Heart right ventricle (tissue), 16 donors: ENCODE data around the gene GALNT4. TPM values are rescaled to one million over a fixed set of nuclear protein-coding genes. Genes with fewer than 3 reads are reported as not detected.
A peak's percentile ranks its signal among the peaks of the same experiment; 100 is the strongest.

ENCODE experiments used
- ATAC-seq, 8 donors: fragments of 200-7000 bp; cut with Tn5 transposase; one replicate each; pipeline ENCODE4 v1.9.1; 2020; ENCODE audit warnings: mild to moderate bottlenecking in 8 of 8, moderate library complexity in 8 of 8, moderate number of reproducible peaks in 1 of 8
- DNase-seq, 2 donors: peaks; one replicate each; pipeline ENCODE4 v3.0.0-alpha.2; 2020
- H3K27ac ChIP-seq, 10 donors: fragments of 200-600 bp; sonication (generic) in 2 of 10; one replicate each; pipeline versions ENCODE4 v1.5.0 to v1.8.0; 2020 to 2022; ENCODE audit warnings: mild to moderate bottlenecking in 3 of 10
- H3K27me3 ChIP-seq, 7 donors: fragments of 200-600 bp; one replicate each; pipeline ENCODE4 v1.8.0; 2021 to 2022; ENCODE audit warnings: mild to moderate bottlenecking in 2 of 7
- H3K36me3 ChIP-seq, 9 donors: fragments of 200-600 bp; sonication (generic) in 1 of 9; one replicate each; pipeline versions ENCODE4 v1.5.0 to v1.8.0; 2020 to 2022; ENCODE audit warnings: mild to moderate bottlenecking in 2 of 9
- H3K4me1 ChIP-seq, 9 donors: fragments of 200-600 bp; sonication (generic) in 1 of 9; one replicate each; pipeline versions ENCODE4 v1.5.0 to v1.8.0; 2020 to 2022; ENCODE audit warnings: mild to moderate bottlenecking in 4 of 9
- H3K4me3 ChIP-seq, 10 donors: fragments of 200-600 bp; sonication (generic) in 2 of 10; one replicate each; pipeline versions ENCODE4 v1.5.0 to v1.8.0; 2020 to 2022; ENCODE audit warnings: mild to moderate bottlenecking in 7 of 10, moderate library complexity in 2 of 10
- H3K9me3 ChIP-seq, 11 donors: fragments of 200-600 bp in 10 of 11; sonication (generic) in 2 of 11; one replicate each; pipeline versions ENCODE4 v1.5.0 to v1.8.0; 2013 to 2022; ENCODE audit warnings: mild to moderate bottlenecking in 2 of 11, control low read depth in 1 of 11, moderate library complexity in 1 of 11
- WGBS, 2 donors: extraction: QIAGEN DNeasy Blood & Tissue Kit; methylation state at CpG; one replicate each; pipeline ENCODE4 v1.1.7; 2013; ENCODE audit warnings: inconsistent platforms in 1 of 2; 5-methylcytosine and 5-hydroxymethylcytosine counted together
- intact Hi-C, 10 donors: fragments of 100-400 bp; cut with DNase I; formaldehyde crosslinking; loops; one replicate each; pipeline versions ENCODE4 v1.11.1 to v1.14.2; 2022
- polyA plus RNA-seq, 2 donors: library from polyadenylated mRNA; stranded (reverse); fragments of 200-250 nt; gene quantifications; one replicate each; pipeline ENCODE4 v1.2.3, GENCODE V29; 2013
- total RNA-seq, 10 donors: library from RNA; stranded (reverse); fragmentation: NEBNext Ultra II Directional in 3 of 10; extraction: Animal tissue kit (Norgen Biotek cat#: 25700) in 3 of 10; gene quantifications; one replicate each; pipeline versions ENCODE4 v1.2.1 to v1.2.4, GENCODE V29; 2021 to 2023
- TF ChIP-seq, protein P1 (sequence below), 9 donors: fragments of 200-600 bp; sonication (generic) in 2 of 9; IDR thresholded peaks; one replicate each; pipeline versions ENCODE4 v1.5.0 to v1.8.0; 2021 to 2022; ENCODE audit warnings: antibody characterized with exemption in 9 of 9, mild to moderate bottlenecking in 5 of 9, moderate library complexity in 1 of 9
- donor health status: Arrhythmogenic right ventricular cardiomyopathy.
- donor health status: ischemic (EF 13 %, LVEDD 7.1; RV severe dilation, severe dysfunction).
- donor health status: healthy with polysubstance abuse.
- donor health status: DM: no; HTN: yes; CAD: no.
- donor health status: DM: no; HTN: no; CAD: no.
- donor health status: ischemic (EF 25% LVEDD 6.9; RV normal size, moderate dysfunction).
- donor health status: ischemic (EF 25% LVEDD 5.7; RV mildly dilated, moderate dysfunction).
- donor health status: healthy.
- donor health status: DM: yes; HTN: yes; CAD: no.
- donor health status: Ischemic cardiomyopathy.
- donor health status: ischemic (EF 35%, LVEDD 5.7; RV mildly dilated, moderate dysfunction).
- donor health status: nonischemic (EF 11% LVEDD 7.7; RV severe dilation, severe dysfunction).
- donor health status: DM: yes; HTN: yes; CAD: no.
- donor health status: PGD.
- donor health status: ischemic (EF 29% LVEDD 5.4; RV normal size, mild dysfunction).
- donor health status: nonischemic (EF 23%, LVEDD 6.1; RV moderate dilation, normal function).

The GALNT4 gene
- total and polyA plus RNA-seq, 12 donors, result 1.2 to 3.8 (median 2.1) TPM

DNA sequence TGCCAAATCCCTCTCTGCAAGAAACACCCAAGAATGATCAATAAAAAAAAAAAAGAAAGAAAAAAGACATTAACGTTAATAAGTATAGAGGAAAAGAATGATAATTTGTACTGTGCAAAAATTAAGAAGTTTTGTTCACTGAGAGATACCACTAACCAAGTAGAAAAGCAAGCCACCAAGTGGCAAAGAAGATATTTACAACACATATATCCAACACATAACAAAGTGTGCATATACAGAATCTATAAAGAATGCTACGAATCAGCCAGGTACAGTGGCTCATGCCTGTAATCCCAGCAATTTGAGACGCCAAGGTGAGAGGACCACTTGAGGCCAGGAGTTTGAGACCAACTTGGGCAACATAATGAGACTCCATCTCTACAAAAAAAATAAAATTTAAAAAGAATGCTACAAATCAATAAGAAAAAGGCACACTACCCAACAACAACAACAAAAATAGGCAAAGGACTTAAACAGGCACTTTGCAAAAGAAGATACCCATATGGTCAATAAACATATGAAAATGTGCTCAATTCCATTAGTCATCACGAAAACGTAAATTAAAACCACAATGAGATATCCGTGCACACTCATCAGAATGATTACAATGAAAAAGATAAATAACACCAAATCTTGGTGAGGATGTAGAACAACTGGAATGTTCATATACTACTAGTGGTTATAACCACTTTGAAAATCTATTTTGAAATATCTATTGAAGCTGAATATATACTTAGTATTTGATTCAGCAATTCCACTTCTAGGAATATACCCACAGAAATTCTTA lies 19.8 kb downstream of the GALNT4 start:
- Histone ChIP-seq H3K36me3 (peaks cover 0 to 3% (median 0%) of the 10 kb centered on the region in 9 donors), H3K27me3 (no peaks in the 10 kb centered on the region), H3K4me3 (no peak overlapping the region), H3K27ac (no peak overlapping the region), H3K4me1 (peaks cover 0 to 20% (median 0%) of the 10 kb centered on the region in 9 donors), H3K9me3 (no peaks in the 10 kb centered on the region)
- intact Hi-C loops, result no loop called here
- 94 to 98% methylated on average over 6 of the region's 6 CpGs for WGBS, 2 donors
- TF ChIP-seq, protein P1, sequence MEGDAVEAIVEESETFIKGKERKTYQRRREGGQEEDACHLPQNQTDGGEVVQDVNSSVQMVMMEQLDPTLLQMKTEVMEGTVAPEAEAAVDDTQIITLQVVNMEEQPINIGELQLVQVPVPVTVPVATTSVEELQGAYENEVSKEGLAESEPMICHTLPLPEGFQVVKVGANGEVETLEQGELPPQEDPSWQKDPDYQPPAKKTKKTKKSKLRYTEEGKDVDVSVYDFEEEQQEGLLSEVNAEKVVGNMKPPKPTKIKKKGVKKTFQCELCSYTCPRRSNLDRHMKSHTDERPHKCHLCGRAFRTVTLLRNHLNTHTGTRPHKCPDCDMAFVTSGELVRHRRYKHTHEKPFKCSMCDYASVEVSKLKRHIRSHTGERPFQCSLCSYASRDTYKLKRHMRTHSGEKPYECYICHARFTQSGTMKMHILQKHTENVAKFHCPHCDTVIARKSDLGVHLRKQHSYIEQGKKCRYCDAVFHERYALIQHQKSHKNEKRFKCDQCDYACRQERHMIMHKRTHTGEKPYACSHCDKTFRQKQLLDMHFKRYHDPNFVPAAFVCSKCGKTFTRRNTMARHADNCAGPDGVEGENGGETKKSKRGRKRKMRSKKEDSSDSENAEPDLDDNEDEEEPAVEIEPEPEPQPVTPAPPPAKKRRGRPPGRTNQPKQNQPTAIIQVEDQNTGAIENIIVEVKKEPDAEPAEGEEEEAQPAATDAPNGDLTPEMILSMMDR (IDR thresholded peaks at IDR 0.05), result peak in 1 of 9 donors; percentile 5
- no peak for DNase-seq
- ATAC-seq, result no peak

DNA sequence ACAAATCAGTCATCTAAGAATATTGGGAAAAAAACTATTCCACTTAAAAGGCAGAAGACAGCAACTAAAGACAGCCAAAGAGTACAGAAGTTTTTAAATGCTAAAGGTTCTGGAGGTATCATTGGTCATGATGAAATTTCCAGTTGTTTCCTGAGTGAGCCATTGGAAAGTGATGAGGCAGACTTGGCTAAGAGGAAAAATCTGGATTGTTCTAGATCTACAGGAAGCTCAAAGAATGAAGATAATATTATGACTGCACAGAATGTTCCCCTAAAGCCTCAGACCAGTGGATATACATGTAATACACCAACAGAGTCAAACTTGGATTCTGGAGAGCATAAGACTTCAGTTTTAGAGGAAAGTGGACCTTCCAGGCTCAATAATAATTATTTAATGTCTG lies 22.8 kb downstream of the GALNT4 start:
- Histone ChIP-seq H3K27me3 (no peaks in the 10 kb centered on the region), H3K4me1 (peaks cover 0 to 12% (median 0%) of the 10 kb centered on the region in 9 donors), H3K27ac (peak overlapping the region in 2 of 10 donors; percentile 4 to 10), H3K36me3 (peaks cover 0 to 7% (median 0%) of the 10 kb centered on the region in 9 donors), H3K4me3 (no peak overlapping the region), H3K9me3 (no peaks in the 10 kb centered on the region)
- TF ChIP-seq, protein P1 (IDR thresholded peaks at IDR 0.05), result no peak
- DNase-seq (no peak), ATAC-seq (peak in 2 of 8 donors; percentile 29 to 69)
- intact Hi-C loops, result no loop called here

- WGBS, 2 donors, result 94 to 95% methylated on average over 19 of the region's 19 CpGs
- H3K27me3 ChIP-seq, result no peaks in the 10 kb centered on the region
- no peaks in the 10 kb centered on the region for H3K9me3 ChIP-seq
- ATAC-seq (peak in 1 of 8 donors; percentile 60), DNase-seq (no peak)
- no peaks in the 10 kb centered on the region for H3K4me1 ChIP-seq
- H3K4me3 ChIP-seq, result no peak overlapping the region
- no peak overlapping the region for H3K27ac ChIP-seq
- peaks cover 0 to 11% (median 0%) of the 10 kb centered on the region in 9 donors for H3K36me3 ChIP-seq
- intact Hi-C loops, result no loop called here
- TF ChIP-seq, protein P1 (IDR thresholded peaks at IDR 0.05), result no peak
These were observed 24.7 kb downstream of the GALNT4 start for GRCh38 chr12:89499857-89500256.

- no peak overlapping the region for H3K4me3 ChIP-seq
- ATAC-seq, result peak in 3 of 8 donors; percentile 59 to 75 (median 63)
- no peaks in the 10 kb centered on the region for H3K27me3 ChIP-seq
- 77 to 81% methylated on average over 4 of the region's 4 CpGs for WGBS, 2 donors
- H3K27ac ChIP-seq, result no peak overlapping the region
- H3K4me1 ChIP-seq, result no peaks in the 10 kb centered on the region
- intact Hi-C loops, result no loop called here
- peaks cover 0 to 16% (median 0%) of the 10 kb centered on the region in 9 donors for H3K36me3 ChIP-seq
- TF ChIP-seq, protein P1 (IDR thresholded peaks at IDR 0.05), result no peak
- no peak for DNase-seq
- H3K9me3 ChIP-seq, result no peaks in the 10 kb centered on the region
These were observed 27.1 kb downstream of the GALNT4 start for GRCh38 chr12:89497467-89497866.
